SH-SY5Y (cell line): ENCODE results near the gene RAD1.

ENCODE experiments used
- GATA2 ChIP-seq: IDR thresholded peaks from 2 replicates; pipeline ENCODE4 v1.6.1; 2011; ENCODE audit warnings: mild to moderate bottlenecking, low read depth, low read length
- GATA3 ChIP-seq: IDR thresholded peaks from 2 replicates; pipeline ENCODE4 v1.6.1; 2011; ENCODE audit warnings: low read depth, mild to moderate bottlenecking, low read length, moderate library complexity

The RAD1 gene

DNA sequence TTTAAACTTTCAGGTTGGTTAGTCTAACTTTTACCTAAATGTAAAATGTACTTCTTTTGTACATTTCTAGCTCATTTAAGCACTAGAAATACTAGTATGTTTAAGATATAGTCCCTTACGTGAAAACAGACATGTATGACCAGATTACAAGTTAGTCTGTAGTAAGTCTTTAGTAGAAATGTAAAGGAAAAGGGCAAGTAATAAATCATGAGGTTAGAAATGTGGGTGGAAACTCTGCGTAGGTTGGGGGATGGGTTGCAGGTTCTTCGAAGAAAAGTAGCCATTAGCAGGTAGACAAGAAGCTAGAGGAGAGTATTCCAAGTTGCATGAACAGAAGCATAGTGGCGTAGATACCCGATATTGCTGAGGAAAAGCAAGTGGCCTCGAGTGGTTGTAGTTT is 22.9 kb downstream of the RAD1 start:
- TF ChIP-seq GATA2: no peak
- TF ChIP-seq GATA3: no peak

DNA sequence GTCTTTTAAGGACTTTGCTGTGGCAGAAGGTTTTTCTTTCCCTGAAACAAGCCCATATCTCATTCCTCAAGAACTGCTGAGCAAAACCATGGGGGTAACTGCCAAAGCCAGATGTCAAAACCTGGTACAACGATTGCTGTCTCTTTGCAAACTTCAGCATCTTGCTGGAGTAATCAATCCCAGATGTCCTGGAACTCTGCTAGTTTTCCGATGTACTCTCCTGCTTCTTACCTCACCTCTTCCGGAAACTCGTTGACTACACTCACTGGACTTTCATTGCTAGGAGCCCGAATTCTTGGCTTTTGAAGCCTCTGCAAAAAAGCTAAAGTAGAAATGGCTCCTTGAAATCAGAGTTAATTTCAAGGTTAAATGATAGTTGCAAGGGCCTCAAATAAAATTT is 23.3 kb downstream of the RAD1 start:
- no peak for TF ChIP-seq GATA3
- TF ChIP-seq GATA2: no peak

GRCh38 chr5:34889394-34889793 is 25.9 kb downstream of the RAD1 start:
- TF ChIP-seq GATA3: no peak
- TF ChIP-seq GATA2: no peak

DNA sequence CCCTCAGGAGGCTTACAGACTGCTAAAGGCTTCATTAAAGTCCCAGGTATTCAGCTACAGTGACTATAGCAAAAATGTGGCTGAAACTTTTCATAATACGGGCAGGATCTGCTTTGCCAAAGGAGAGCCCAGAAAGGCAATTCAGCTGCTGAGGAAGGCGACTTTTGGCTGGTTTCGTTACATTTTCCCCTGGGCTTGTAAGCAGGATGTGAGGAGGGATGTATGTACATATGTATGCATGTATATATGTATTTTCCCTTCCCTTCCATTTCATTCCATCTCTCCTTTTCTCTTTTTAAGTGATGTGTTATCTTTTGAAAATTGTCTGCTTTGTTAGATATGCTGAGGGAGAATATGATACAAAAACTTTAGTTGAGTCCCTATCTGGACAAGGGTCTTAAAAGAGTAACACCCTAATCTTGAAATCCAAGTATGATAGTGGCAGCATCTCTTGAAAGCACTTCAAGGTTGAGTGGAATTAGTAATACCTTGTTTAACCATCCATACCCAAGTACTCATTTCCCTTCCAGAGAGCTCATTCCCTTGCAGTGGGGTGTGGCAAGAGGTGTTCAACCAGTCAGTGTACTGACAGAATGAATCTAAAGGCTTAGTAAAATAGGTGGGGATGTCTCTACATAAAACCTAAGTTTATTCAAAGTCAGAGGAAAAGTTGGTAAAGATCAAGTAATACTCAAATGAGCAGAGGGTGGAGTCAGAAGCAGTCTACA is 28.7 kb downstream of the RAD1 start:
- no peak for TF ChIP-seq GATA3
- TF ChIP-seq GATA2: no peak

GRCh38 chr5:34881246-34881645 is 34.1 kb downstream of the RAD1 start:
- TF ChIP-seq GATA3 (no peak), GATA2 (no peak)

- TF ChIP-seq GATA2: no peak
- TF ChIP-seq GATA3: no peak
Observed at GRCh38 chr5:34876275-34876674, 39.0 kb downstream of the RAD1 start.

GRCh38 chr5:34870382-34870781 is 44.9 kb downstream of the RAD1 start:
- TF ChIP-seq GATA3 (no peak), GATA2 (no peak)

GRCh38 chr5:34869256-34869655 is 46.0 kb downstream of the RAD1 start:
- TF ChIP-seq GATA3 (no peak), GATA2 (no peak)

- TF ChIP-seq GATA2 (no peak), GATA3 (no peak)
Observed at GRCh38 chr5:34868791-34869190, 46.5 kb downstream of the RAD1 start.

- no peak for TF ChIP-seq GATA3
- TF ChIP-seq GATA2: no peak
Observed at GRCh38 chr5:34867660-34868059, 47.6 kb downstream of the RAD1 start.

DNA sequence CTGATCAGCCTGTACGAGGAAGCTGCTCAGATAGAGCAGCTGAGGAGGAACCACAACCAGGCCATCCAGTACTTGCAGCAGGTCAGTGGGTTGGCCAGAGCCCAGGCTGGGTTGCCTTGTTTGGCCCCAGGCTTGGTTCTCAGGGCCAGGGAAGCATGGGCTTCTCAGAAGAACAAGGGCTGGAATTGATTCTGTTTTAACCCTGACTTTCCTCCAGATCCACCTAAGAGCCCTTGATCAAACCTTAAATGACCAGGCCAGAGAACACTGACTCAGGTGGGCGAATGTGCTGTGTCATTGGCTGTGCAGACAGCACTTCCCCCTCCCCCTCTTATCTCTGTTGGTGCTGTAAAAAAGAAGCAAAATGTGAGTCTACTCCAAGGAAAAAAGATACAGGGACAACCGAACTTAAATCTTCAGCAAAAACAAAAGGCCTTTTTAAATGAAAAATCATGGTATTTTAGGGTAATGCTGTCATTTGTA is 48.3 kb downstream of the RAD1 start:
- TF ChIP-seq GATA2: no peak
- TF ChIP-seq GATA3: no peak

GRCh38 chr5:34865091-34865490 is 50.2 kb downstream of the RAD1 start:
- TF ChIP-seq GATA3 (no peak), GATA2 (no peak)

- TF ChIP-seq GATA3 (no peak), GATA2 (no peak)
Observed at GRCh38 chr5:34863946-34864345, 51.4 kb downstream of the RAD1 start.

- TF ChIP-seq GATA3 (no peak), GATA2 (no peak)
Observed at GRCh38 chr5:34859253-34859652, 56.1 kb downstream of the RAD1 start.

- TF ChIP-seq GATA3: no peak
- no peak for TF ChIP-seq GATA2
Observed at GRCh38 chr5:34858790-34859189, 56.5 kb downstream of the RAD1 start.

GRCh38 chr5:34857894-34858293 is 57.4 kb downstream of the RAD1 start:
- TF ChIP-seq GATA3 (no peak), GATA2 (no peak)

GRCh38 chr5:34857161-34857560 is 58.1 kb downstream of the RAD1 start:
- TF ChIP-seq GATA2 (no peak), GATA3 (no peak)
